Hematopoietic multipotent progenitor cell treated with erythropoietin and hydrocortisone succinate and interleukin-3 and kit ligand, for 4 days (in vitro differentiated cells): ENCODE measurements around the gene GNB1L.

Source experiments
- DNase-seq: peaks from one replicate; pipeline ENCODE4 v3.0.0-alpha.2; 2015

The GNB1L gene

GRCh38 chr22:19875531-19876313 lies 21.0 kb upstream of the GNB1L start:
- no peak for DNase-seq

GRCh38 chr22:19875061-19875530 lies 20.4 kb upstream of the GNB1L start:
- no peak for DNase-seq

GRCh38 chr22:19874307-19875060 lies 19.8 kb upstream of the GNB1L start:
- no peak for DNase-seq

- DNase-seq, result no peak
Observed at GRCh38 chr22:19873960-19874306, 19.3 kb upstream of the GNB1L start.

- no peak for DNase-seq
Observed at GRCh38 chr22:19873138-19873959, 18.7 kb upstream of the GNB1L start.

- DNase-seq, result no peak
Observed at GRCh38 chr22:19872779-19873137, 18.1 kb upstream of the GNB1L start.

- no peak for DNase-seq
Observed at GRCh38 chr22:19871845-19872778, 17.4 kb upstream of the GNB1L start.

- DNase-seq, result no peak
Observed at GRCh38 chr22:19871023-19871844, 16.6 kb upstream of the GNB1L start.

GRCh38 chr22:19870153-19871022 lies 15.7 kb upstream of the GNB1L start:
- no peak for DNase-seq

- DNase-seq, result no peak
Observed at GRCh38 chr22:19869497-19870152, 15.0 kb upstream of the GNB1L start.

- DNase-seq, result no peak
Observed at GRCh38 chr22:19868773-19869471, 14.2 kb upstream of the GNB1L start.

- DNase-seq, result no peak
Observed at GRCh38 chr22:19868333-19868732, 13.7 kb upstream of the GNB1L start.

GRCh38 chr22:19867617-19868016 lies 12.9 kb upstream of the GNB1L start:
- DNase-seq, result no peak

GRCh38 chr22:19866665-19867009 lies 12.0 kb upstream of the GNB1L start:
- DNase-seq, result no peak

GRCh38 chr22:19865141-19865829 lies 10.6 kb upstream of the GNB1L start:
- DNase-seq, result no peak

- DNase-seq, result no peak
Observed at GRCh38 chr22:19864538-19865106, 9.9 kb upstream of the GNB1L start.

GRCh38 chr22:19863571-19863970 lies 8.9 kb upstream of the GNB1L start:
- no peak for DNase-seq

- no peak for DNase-seq
Observed at GRCh38 chr22:19862619-19863246, 8.1 kb upstream of the GNB1L start.
